Measurements from ENCODE around the gene PLPP4. TPM values are rescaled to one million over a fixed set of nuclear protein-coding genes. Genes with fewer than 3 reads are reported as not detected.

PLPP4 gene
- 0.89 TPM in 1 of 2 replicates, not detected in the other for total RNA-seq

GRCh38 chr10:120456626-120457430, at the start of gene PLPP4:
TSS of gene PLPP4 (plus strand) at chr10:120457227. CDS start at chr10:120457306, 79 bp downstream.

Data from myometrial cell (primary cell).